NOMO-1 (cell line): ENCODE measurements around the gene ZDHHC14.
"Not testable (repeated sequence)": the region's sequence is repeated elsewhere in the genome, so short reads cannot be mapped to it uniquely, and the experiment has no call there.

ENCODE experiments used
- DNase-seq, 2 experiments: peaks; one replicate each; lab custom pipeline; 2025; ENCODE audit not compliant: unreplicated experiment in 2 of 2; lab: John Stamatoyannopoulos, UW

Gene ZDHHC14

DNA sequence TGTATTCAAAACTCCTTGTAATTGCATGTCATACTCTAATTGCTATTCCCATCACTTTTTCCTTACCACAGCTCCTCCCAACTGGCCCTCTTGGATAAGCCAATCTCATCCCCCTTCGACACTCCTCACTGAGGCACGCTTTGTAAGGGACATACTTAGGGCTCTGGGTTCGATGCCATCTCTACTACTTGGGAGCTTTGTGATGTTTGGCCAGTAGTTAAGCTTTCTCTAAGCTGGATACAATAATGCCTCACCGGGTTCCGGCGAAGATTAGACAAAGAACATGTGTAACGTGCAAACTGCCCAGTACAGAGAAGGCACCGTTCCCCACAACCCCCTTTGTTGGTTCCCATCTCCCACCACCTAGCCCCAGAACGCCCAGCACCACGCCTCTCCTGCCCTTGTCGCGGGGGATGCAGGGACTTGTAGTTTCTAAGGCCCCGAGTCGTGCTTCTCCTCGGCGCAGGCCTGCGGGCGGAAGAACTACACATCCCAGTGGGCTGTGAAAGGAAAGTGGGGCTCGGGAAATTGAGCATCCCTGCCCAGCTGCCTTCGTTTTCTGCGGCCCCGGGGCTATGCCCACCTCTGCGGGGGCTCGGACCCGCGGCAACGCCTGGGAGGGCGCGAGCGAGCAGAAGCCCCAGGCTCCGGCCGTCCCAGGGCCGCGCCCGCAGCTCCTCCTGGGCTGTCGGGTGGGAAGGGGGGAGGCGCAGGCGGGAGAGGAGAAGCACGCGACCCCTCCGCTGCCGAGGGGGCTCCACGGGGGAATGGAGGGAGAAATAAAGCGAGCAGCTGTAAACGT, 1.1 kb upstream of the ZDHHC14 start:
- DNase-seq: peak; percentile 89 to 91

DNA sequence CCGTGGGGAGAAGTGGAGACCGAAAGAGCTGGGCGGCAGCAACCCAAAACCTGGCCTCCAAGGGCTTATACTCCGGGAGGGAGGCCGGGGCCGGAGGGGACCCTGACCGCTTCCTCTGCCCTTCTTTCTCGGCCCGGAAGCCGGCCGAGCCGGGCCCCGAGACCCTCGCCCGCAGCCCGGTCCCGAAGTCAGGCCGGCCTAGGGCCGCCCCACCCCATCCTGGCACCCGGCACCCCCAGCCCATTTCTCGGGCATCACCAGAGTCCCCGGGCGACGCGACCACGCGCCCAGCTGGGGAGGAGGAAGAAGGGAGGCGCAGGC, 572 bp upstream of the ZDHHC14 start:
- DNase-seq: no peak

DNA sequence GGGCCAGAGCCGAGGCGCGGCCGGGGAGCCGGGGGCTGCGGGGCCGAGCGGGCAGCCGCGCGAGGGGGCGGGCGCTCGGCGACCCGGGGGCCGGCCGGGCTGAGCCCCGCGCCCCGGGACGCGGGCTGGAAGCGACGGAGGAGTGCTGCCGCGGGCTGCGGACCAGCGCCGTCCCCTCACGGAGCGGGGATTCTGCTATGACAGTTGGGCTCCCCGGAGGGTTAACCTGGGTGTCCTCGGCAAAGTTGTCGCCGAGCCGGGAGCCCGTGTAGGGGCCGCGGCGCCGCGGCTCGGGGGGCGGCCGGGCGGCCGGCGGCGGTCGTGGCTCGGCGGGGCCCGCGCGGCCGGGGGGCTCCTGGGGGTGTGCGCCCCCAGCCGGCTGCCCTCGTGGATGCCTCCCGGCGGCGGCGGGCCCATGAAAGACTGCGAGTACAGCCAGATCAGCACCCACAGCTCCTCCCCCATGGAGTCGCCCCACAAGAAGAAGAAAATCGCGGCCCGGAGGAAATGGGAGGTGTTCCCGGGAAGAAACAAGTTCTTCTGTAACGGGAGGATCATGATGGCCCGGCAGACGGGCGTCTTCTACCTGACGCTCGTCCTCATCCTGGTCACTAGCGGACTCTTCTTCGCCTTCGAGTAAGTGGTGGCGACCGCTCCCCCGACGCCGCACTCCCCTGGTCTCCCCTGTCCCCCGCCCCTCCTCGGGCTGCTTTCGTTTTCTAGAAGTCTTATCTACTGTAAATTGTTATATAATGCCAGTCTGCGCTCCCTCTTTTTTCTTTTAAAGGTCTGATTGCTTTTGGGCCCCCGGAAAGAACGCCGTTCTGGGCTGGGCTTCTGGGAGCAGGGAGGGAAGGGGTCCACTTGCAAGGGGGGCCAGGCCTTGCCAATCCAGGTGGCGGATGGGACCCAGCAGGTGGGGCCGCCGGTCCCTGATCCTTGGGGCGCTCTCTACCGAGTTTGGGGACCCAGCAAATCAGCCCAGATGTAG, 936 bp downstream of the ZDHHC14 start:
- peak; percentile 20 to 30 for DNase-seq

DNA sequence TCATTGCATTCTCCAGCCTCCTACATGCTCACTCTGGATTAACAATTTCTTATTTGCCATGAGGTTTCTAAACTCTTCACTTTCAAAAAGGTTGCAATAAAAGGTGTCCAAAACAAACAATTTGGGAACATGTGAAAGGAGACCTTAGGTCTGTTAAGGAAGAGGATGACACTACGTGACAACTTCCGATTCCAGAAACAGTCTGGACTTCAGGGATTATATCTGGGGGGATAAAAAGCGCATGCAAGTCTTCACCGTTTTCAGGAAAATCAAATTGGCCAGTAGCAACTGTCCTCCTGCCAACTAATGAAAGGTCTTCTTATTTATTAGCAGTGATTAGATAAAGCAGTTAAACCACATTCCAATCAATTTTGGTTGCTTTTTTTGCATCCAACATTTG, 1.8 kb downstream of the ZDHHC14 start:
- DNase-seq: no peak

DNA sequence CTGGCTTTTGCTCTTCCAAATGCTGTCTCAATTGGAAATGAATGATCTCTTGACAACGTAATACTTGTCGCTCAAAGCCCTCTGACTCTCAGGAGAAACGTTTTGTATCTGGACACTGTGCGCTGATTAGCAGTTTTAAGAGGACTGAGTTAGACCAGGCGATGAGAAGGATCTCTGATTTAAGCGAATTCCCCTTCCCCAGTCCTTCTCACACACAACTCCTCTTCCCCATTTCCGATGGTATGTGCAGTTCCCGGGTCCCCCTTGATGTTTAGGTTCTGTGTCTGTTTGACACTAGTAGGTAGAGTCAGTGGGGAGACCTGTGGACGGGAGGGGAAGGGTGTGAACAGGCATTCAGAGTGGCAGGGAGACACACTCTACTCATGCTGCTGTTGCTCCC, 2.5 kb downstream of the ZDHHC14 start:
- no peak for DNase-seq

DNA sequence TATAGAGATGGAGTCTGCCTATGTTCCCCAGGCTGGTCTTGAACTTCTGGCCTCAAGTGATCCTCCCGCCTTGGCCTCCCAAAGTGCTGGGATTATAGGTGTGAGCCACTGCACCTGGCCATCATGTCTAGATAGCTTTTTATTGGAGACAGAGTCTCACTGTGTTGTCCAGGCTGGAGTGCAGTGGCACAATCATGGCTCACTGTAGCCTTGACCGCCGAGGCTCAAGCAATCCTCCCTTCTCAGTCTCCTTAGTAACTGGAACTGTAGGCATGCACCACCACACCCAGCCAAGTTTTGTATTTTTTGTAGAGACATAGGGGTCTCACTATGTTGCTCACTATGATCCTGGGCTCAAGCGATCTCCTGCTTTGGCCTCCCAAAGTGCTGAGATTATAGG, 4.0 kb downstream of the ZDHHC14 start:
- not testable (repeated sequence) for DNase-seq

DNA sequence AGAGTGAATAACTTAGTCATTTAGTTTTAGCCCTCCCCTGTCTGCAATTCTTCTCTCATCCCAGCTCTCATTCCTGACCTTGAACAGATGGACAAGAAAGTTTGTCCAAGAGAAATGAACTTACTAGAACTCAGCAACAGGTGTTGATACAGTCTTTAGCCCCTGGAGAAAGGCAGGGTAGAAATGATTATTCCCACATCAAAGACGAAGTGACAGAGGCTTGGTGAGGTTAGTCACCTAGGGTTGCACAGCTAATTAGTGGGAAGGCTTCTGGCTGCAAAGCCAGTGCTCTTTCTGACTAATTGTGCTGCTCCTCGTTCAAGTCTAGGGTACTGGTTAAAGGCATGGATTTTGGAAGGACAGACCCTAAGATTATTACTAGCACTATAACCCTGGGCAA, 4.5 kb downstream of the ZDHHC14 start:
- DNase-seq: no peak

DNA sequence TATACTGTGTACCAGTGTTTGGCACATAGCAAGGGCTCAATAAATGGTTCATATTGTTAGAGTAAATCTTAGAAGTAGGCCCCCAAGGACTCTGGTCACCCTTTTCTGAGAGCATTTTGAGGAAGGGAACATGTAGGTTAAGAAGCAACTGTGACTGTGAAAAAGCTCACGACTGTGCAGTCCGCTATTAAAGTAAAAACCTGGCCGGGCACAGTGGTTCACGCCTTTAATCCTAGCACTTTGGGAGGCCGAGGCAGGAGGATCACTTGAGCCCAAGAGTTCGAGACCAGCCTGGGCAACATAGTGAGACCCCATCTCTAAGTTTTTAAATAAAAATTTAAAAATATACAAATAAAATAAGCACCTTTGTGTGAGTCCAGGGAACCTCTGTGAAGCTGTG, 5.0 kb downstream of the ZDHHC14 start:
- DNase-seq: no peak

DNA sequence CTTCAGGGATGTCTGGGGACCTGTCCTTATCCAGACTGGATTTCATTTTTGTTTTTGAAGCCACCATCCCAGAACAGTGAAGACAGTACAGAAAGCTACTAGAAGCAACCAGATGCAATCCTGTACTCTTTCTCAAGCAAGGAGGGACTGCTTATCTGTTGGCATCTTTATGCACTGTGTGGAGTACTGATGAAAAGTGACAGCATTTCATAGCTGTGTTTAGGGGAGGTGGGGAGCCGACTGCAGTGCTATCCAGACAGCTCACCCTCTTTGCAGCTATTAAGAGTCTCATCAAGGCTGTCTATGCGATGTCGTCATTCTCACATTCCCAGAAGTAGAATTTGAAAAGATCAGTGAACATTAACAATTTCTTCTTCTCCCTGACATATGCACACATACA, 5.5 kb downstream of the ZDHHC14 start:
- DNase-seq: no peak

DNA sequence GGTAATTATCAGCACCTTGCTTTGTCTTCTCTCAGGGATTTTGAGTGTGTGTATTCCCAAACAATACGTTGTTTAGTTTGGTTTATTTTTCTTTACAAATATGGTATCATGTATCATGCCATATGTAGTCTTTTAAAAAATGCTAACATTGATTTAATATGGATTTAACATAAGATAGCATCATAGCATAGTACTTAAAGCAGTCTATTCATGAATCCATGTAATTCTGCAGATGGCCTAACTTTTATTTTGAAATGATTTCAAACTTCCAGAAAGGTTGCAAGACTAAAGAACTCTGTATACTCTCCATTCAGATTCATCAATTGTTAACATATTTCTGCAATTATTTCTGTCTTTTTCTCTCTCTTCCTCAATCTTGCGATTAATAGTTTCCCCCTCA, 7.9 kb downstream of the ZDHHC14 start:
- DNase-seq: no peak

DNA sequence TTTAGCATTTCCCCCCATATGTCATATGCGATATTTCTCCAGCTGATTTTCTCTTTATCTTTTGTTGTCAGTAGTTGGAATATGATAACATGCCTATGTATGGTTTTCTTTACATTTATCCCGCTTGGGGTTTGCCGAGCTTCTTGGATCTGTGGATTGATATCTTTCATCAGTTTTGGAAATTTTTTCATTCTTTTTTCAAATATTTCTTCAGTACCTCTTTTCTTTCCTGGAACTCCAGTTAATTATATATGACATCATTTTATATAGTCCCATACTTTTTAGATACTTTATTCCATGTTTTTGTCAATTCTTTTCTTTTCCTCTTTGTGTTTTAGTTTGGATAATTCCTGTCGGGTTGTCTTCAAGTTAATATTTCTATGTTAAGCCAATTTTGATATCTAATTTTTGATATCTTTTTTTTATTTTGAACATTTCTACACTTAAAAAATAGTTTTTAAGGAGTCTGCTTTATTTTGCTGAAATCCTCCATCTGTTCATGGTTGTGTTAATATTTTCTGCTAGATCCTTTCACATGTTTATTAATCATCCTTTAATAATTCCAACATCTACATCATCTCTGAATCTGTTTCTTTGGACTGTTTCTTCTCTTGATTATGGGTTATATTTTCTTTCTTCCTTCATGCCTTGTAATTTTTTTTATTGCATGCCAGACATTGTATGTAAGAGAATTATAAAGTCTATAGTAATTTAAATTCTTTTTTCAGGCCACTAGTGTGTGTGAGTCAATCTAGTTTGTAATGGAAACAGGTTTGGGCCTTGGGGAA, 9.5 kb downstream of the ZDHHC14 start:
- DNase-seq: no peak

DNA sequence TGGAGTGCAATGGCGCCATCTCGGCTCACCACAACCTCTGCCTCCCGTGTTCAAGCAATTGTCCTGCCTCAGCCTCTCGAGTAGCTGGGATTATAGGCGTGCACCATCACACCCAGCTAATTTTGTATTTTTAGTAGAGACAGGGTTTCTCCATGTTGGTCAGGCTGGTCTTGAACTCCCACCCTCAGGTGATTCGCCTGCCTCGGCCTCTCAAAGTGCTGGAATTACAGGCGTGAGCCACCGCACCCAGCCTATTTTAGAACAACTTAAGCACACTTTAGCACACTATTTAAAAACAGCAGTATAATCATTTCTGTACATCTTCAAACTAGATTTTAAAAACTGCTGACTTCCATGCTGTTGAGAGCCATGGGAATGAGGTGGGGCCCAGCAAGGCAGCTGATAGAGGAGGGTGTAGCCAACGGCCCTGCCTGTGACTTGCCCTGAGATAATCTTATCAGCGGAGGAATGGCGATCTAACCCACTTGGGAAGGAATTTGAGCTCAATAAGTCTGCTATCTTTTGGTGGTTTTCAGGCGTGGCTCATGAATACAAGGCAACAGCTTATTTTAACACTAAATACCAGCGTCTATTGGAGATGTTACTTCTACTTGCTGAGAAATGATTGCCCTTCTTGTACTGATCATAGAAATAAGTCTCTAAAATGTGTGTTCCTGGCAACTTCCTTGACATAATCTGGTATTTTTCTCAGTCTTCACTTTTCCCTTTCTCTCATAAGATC, 12.1 kb downstream of the ZDHHC14 start:
- no peak for DNase-seq

DNA sequence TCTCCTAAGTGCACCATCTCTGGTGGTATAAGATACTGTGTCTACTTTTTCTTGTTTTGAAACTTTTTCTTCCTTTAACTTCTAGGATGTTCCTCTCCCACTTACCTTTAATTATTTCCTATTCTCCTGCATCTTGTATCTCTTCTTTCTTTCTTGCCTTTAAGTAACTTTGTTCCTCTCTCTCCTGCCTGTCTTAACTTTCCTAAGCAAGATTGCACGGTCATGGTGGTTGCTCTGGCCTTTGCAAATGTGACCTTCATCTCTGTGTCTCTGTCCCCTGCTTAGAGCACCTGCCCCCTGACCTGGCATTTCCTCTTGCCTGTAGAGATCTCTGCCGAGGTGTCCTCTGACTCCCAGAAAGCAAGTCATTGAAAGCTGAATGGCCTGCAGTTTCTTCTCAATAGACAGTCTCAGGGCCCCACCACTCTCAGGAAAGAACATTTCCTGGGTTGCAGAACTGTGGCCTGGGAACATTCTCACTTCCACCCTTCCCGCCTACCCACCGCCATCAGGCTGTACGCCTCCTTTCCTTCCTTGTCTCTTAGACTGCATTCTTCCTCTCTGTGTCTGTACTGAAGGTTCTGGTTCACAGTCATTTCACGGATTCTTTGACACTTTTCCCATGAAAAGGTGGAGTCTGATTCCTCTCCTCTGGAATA, 12.8 kb downstream of the ZDHHC14 start:
- no peak for DNase-seq

DNA sequence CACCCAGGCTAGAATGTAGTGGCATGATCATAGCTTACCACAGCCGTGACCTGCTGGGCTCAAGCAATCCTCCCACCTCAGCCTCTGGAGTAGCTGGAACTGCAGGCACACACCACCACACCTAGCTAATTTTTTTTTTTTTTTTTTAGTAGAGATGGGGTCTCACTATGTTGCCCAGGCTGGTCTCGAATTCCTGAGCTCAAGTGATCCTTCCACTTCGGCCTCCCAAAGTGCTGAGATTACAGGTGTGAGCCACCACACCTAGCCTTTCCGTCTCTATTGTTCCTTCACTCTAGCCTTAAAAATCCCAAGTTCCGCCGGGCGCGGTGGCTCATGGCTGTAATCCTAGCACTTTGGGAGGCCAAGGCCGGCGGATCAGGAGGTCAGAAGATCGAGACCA, 14.2 kb downstream of the ZDHHC14 start:
- DNase-seq: not testable (repeated sequence)

DNA sequence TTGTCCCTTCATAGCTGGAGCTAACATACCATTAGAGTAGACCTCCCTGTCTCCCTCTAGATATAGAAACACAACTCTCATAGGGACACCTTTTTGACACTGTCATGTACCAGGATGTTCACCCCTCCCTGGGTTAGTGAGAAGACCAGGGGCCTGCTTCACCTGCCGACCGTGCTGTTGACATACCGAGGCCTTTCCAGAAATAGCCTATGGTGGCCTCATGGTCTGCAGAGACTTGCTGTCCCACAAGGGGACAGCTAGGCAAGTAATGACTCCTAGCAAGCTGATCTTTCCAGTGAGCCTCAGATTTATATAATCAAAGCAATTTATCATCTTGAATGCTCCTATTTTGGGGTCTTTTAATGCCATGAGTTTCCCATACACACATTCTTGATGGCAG, 15.0 kb downstream of the ZDHHC14 start:
- no peak for DNase-seq

DNA sequence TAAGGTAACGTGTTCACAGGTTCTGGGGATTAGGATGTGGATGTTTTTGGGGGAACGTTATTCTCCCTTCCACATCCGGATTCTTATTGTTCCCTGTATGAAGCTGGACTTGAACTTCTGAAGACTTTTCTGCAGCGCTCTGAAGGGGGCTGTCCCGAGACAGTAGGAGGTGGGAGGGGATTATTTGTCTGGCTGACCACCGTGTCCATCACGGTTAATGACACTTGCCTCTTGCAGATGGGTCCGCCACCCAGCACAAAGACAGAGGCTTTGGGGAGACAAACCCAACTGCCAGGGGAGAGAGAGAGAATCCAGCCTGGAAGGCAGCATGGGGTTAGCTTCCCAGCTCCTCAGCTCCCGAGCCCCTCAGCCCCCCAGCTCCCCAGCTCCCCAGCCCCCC, 16.7 kb downstream of the ZDHHC14 start:
- DNase-seq: no peak

DNA sequence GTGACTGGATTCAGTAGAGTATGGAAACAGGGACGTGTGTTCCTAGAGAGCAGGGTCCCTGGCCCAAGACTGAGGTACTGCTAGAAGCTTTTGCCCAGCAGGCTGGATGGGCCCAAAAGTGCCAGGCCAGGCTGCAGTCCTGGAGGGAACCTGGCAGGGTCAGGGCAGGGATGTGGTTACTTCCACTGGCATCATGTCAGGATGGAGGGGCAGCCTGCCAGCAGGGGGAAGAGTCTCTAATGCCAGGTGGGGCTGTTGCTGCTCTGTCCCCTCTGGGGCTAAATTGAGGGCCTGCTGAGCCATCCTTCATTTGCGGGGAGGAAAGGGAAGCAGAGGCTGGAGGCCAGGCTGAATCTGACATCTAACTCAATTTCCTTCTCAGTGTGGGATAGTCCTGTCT, 17.2 kb downstream of the ZDHHC14 start:
- DNase-seq: no peak

DNA sequence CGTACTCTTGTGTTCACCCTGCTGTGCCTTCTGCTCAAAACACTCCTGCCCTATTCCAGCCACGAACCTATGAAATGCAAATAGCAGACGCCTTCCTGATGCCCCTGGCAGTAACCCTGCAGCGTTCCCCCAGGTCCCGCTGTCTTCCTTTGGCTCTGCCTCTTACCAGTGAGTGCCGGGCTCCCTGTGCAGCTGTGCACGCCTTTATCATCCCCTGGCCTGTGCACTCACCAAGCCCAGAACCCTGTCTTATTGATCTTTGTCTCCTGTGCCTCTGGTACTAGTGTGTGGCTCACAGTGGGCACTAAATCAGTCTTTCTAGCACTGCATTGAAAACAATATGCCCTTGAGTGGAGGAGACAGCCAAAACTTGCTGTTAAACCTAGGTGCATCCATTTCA, 19.7 kb downstream of the ZDHHC14 start:
- DNase-seq: no peak

DNA sequence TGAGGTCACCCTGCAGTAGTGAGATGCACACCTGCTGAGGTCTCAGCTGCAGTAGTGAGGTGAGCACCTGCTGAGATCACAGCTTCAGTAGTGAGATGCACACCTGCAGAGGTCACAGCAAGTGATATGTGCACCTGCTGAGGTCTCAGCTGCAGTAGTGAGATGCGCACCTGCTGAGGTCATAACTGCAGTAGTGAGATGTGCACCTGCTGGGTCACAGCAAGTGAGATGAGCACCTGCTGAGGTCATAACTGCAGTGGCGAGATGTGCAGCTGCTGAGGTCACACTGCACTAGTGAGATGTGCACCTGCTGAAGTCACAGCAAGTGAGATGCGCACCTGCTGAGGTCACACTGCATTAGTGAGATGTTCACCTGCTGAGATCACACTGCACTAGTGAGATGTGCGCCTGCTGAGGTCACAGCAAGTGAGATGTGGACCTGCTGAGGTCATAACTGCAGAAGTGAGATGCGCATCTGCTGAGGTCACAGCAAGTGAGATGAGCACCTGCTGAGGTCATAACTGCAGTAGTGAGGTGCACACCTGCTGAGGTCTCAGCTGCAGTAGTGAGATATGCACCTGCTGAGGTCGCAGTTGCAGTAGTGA, 20.8 kb downstream of the ZDHHC14 start:
- DNase-seq: no peak
